Fibroblast of skin of left biceps (primary cell): Measurements from ENCODE around the gene TPD52L2.

Experiments
- DNase-seq, 2 experiments: peaks; one replicate each; pipeline ENCODE4 v3.0.0-alpha.2; 2013; ENCODE audit warnings: low read depth in 2 of 2

The TPD52L2 gene

DNA sequence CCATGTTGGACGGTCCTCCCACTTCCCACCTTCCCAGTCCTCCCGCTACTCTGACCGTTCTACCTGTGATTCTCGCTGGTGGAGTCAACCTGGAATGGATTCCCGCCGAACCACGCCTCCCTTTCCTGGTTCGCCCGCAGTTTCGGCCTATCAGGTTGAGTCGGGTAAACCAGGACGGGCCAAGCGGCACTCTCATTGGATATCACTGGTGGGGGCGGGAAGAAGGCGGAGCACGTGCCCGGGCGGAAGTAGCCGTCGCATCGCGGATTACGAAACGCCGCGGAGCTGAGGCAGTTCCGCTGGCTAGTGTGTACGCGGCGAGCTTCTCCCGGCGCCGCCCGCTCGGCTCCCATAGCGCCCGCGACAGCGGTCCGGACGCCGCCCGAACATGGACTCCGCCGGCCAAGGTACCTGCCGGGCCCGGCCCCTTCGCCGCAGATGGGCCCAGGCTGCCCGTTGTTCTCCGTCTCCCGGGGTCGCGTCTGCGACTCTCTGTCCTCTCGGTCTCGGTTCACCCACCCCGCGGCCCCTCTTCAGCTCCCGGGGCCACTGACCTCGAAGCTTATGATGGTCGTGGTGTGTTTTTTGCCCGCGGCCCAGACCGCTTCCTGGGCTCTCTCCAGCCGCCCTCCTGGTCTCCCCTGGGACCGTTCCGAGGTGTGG, at the start of gene TPD52L2:
TSS of gene TPD52L2 (plus strand) at position 293 of the 663 bp plus-strand sequence. CDS start at position 389, 96 bp downstream.
- DNase-seq: peak; percentile 90 to 91

DNA sequence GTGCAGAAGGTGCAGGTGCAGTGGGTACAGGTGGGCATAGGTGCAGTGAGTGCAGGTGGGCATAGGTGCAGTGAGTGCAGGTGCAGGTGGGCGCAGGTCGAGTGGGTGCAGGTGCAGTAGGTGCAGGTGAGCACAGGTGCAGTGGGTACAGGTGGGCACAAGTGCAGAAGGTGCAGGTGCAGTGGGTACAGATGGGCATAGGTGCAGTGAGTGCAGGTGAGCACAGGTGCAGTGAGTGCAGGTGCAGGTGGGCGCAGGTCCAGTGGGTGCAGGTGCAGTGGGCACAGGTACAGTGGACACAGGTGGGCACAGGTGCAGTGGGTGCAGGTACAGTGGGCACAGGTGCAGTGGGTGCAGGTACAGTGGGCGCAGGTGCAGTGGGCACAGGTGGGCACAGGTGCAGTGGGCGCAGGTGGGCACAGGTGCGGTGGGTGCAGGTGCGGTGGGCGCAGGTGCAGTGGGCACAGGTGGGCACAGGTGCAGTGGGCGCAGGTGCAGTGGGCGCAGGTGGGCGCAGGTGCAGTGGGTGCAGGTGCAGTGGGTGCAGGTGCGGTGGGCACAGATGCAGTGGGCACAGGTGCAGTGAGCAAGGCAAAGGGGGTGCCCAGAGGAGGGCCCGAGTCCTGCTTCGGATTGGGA, 49.3 kb upstream of the TPD52L2 start:
- DNase-seq: no peak

DNA sequence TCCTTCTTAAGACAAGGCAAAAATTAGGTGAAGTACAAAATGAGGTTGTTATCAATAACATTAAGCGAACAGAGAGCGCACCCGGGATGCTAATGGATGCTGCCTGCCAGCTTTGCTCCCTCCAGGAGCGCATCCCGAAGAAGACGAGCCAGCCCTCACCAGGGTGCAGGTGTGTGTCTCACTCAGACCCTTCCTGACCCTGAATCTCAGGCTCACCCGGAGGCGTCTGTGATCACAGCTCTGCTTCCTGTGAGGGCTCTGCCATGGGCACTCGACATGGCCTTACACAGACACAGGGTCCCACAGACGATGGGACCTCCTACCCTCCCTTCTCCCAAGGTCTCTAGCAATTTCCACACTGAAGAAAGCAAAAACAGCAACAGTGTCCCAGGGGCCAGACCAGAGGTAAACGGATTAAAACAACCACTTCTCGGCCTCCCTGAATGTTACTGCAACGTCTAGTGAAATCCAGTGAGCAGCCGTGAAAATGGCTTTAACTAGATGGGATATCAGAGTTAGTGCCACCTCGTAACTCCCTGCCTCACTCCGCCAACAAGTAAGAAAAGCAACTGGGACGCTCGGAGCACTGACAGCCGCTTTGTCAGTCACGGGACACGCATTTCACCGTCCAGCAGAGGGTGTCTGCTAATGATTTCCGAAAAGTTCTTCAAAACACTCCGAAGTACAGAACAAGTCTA, 45.7 kb upstream of the TPD52L2 start:
- no peak for DNase-seq

DNA sequence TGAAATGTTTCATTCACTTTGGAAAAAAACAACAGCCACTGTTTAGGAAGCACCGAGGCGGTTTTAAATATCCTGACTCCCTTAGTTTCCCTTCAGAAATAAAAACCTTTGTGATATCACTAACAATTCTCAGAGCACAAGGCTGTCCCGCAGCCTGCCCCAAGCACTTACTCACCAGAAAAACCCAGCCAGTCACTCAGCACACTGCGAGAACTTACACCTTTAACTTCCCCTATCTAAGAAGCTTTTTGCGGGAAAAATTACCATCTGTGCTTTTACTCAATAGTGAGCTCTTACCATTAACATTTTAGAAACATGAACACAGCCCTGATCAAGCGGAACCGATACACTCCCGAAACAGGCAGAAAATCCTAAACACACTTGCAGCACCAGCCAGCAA, 43.3 kb upstream of the TPD52L2 start:
- DNase-seq: no peak

DNA sequence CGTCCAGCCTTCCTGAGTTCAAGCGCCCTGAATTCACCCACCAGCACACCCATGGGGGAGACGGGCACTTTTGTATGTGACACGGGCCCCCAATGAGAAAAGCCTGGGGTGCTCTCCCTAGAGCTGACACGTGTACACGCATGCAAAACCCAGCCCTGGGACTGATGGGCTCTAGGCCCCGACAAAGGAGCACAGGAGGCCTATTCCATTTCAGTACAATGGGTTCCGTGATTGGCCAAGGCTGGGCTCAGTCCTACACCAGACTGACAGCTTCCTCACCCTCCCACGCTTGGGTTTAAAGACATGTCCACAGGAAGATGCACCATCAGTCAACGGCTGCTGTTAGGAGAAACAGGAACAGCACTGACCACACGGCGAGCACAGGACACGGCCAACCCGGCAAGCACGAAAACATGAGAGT, 42.8 kb upstream of the TPD52L2 start:
- no peak for DNase-seq

DNA sequence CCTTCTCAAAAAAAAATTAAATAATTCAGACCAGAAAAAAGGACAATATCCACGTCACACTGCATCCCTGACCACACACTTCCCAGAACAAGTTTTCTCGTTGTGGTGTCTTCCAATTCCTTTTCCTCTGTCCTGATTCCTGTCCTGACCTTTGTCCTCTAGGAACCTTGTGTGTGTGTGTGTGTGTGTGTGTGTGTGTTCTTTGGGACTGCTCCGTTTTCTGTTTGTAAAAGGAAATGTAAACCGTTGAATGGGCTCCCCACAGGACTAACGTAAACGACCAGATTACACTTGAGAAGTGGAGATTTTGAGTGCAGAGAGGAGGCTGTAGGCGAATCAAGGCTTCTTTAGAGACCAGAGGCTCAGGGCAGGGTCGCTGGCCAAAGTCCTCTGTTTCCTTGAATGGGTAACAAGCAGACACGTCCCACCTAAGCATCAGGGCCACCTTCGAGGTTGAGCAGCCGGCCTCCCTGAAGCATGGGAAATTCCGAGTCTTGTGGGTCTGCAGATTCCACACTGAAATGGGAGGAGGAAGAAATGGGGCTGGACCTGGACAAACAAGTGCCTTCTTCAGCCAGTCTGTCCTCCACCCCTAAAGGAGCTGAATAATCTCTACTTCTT, 41.3 kb upstream of the TPD52L2 start:
- DNase-seq: no peak

DNA sequence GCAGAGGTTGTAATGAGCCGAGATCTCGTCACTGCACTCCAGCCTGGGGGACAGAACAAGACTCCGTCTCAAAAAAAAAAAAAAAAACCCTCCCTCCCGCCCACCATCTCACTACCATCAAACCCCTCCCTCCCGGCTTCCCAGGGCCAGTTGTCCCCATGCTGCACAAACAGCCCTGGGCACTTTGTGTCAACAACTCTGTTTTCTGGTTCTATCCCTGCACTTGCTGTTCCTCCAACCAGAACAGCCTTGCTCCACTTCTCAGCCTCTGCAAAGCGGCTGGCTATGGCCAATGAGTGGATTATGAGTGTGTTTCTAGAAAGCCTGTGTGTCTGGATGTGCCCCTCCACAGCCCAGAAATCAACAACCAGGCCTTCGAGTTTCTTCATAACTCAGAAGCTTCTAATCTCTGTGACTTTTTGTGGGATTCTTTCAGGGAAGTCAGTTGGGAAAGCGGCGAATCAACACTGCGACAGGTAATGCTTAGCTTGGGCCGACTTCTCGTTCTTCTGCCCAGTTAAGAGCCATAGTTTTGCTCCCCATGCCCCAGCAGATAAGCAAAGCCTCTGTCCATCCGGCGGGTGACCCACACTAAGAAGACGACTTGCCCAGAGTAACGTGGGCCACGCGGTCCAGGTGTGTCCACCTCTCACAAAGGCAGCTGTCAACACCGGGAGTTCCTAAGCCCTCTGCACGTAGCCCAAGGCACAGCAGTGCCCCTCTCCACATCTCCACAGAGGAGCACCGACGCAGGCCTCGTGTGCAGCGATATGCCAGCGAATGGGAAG, 39.5 kb upstream of the TPD52L2 start:
- no peak for DNase-seq

DNA sequence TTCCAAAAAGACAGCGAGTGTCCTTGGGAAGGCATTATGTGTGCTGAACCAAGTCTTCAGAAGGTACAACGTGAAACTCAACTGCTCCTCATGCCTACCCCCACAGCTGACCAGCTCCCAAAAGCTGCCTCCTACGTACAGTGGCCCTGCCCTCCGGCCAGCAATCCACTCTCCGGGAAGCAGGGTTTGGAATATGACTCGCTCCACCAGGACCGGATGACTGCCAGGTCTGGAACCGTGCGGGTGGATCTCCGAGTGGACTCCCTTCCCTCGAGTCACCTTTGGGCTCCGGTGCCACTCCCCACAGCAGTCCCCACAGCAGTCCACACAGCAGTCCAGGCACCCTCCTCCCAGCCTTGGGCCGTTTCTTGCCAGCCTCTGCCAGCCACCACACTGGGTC, 38.3 kb upstream of the TPD52L2 start:
- DNase-seq: no peak

DNA sequence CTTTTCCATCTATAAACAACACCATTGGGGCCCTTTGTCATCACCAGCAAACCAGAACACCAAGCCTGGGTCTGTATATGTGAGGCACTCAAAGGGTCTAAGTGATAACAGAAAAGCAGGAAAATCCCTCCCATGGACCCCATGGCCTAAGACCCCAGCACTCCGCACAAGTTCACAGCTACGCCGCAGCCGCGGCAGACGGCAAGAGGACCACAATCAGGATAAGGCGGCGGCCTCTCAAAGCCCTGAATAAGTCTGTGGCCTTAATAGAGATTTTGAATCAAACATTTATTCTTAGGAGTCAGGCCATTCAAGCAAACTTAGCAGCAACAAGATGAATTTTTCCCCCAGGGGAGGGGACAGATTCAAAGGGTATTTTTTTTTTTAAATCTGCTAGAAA, 36.9 kb upstream of the TPD52L2 start:
- no peak for DNase-seq

DNA sequence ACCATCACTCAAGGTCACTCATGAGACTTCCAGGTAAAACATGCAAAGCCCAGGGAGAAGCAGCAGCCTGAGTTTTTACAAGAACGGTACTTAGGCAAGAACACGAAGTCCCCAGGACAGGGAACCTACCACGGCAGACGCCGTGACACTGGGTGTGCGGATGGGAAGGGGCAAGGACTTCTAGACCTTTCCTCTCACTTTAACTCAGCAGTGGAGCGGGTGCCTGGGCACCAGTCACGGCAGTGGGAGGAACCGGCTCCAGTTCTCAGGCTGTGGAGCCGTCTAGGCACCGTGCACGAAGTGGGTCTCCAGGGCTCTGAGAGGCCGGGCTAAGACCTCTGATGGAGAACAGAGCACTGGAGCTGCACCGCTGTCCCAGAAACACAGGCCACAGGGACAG, 36.5 kb upstream of the TPD52L2 start:
- no peak for DNase-seq

DNA sequence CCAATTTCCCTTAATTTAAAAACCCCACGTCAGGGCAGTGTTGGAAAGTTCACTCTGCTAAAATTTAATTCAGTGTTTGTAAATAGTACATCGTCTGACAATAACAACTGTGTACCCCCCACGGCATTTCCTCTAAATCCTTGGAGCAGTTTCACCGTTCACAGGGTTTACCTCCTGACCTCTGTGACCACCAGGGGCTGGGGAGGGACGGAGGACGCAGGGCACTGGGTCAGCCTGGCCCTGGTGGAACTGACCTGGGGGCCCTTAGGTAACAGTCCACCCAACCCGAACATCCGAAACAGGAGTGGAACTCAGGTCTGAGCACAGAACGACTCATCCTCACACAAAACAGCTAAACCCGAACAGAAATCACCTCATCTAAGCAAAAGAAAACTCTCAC, 36.1 kb upstream of the TPD52L2 start:
- no peak for DNase-seq

DNA sequence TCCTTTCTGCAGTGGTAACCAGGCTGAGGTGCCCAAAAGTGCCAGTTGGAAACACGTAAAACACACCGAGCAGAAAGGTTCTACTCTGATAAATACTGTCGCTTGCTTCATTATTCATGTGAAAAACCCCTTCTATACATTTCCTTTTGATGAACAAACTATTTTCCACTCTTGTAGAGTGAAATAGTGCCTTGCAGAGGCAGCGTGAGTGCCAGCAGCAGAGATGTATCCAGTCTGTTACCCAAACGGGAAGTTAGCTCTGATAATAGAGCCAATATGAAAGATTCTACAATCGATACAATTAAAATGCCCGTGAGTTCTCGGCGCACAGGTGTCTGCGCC, 35.5 kb upstream of the TPD52L2 start:
- no peak for DNase-seq

DNA sequence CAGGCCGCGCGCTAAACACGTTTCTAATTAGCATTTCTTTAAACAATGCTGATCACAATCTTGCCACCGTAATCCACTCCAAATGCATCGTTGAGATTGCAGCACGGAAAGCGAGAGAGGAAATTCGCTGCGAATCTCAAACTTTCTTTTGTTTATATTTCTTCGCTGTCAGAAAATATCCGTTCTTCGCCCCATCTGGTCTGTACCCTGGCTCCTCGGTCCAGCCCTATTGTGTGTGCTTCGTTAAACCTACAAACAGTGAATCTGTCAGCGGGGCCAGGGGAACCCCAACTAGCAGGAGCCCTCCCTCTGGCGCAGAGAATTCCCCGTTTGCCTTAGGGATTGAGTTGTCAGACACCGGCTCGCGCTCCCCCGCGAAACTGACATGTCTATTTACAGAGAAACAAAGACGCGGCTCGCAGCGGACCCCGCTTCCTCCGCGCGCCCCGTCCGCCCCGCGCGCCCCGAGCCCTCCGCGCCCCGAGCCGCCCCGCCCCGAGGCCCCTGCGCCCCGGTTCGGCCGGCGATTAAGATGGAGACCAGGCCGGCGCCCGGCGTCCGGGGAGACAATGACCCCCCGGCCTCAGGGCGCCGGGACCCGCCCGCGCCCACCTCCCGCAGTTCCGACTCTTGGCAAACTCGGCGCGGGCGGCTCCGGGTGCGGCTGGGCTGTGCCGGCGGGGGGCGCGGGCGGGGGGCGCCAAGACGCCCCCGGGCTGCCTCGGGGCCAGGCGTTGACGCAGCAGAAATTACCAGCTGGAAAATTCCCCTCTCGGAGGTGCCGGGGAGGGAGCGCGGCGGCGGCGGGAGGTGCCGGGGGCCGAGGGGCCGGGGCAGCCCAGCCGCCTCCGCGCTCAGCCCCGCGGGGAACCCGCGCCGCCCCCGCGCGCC, 34.9 kb upstream of the TPD52L2 start:
- no peak for DNase-seq

DNA sequence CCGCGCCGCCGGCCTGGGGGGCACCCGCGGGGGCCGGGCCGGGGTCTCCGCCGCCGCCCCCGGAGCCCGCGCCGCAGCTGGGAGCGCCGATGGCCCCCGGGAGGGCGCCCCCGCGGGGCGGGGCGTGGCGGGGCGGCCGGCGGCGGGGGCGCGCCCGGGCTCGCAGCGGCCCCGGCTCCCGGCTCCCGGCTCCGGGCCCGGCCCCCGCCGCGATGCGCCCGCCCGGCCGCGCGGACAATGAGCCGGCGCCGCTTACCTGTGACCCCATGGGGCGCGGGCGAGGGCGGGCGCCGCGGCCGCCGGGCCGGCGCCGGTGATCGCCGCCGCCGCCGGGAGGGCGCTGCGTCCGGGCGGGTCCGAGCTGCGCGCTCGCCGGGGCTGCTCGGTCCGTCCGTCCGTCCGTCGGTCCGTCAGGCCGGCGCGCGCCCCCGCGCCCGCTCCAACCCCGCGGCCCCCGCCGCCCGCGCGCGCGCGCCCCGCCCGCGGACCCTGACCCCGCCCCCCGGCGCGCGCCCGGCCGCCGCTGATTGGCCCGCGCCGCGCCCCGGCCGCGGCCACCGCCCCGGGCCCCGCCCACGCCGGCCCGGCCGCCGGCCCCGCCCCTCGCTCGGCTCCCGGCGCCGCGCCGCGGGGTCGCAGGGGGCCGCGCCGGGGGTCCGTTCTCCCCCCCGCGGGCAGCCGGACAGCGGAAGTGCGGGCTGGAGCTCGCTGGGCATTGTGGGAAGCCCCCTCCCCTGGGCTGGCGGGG, 34.1 kb upstream of the TPD52L2 start, which contains the start of gene ZBTB46:
TSS of gene ZBTB46 (minus strand) at position 424 of the 748 bp plus-strand sequence. CDS start 40,507 bp downstream, outside the sequence.
- DNase-seq: no peak

DNA sequence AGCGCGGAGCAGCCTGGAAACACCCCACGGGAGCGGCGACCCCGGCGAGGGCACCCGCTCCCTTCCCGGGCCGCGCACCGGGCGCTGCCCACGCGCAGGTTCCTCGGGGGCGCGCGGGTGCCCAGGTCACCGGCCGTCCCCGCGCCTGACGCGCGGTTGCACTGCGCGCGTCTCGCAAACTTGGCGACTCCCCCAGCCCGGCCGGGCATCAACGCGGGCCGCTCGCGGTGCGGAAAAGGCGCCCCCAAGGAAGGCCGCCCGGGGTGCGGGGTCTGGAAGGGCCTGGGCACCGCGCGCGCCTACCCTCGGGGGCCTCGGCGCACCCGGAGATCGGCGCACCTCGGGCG, 33.5 kb upstream of the TPD52L2 start:
- DNase-seq: no peak

DNA sequence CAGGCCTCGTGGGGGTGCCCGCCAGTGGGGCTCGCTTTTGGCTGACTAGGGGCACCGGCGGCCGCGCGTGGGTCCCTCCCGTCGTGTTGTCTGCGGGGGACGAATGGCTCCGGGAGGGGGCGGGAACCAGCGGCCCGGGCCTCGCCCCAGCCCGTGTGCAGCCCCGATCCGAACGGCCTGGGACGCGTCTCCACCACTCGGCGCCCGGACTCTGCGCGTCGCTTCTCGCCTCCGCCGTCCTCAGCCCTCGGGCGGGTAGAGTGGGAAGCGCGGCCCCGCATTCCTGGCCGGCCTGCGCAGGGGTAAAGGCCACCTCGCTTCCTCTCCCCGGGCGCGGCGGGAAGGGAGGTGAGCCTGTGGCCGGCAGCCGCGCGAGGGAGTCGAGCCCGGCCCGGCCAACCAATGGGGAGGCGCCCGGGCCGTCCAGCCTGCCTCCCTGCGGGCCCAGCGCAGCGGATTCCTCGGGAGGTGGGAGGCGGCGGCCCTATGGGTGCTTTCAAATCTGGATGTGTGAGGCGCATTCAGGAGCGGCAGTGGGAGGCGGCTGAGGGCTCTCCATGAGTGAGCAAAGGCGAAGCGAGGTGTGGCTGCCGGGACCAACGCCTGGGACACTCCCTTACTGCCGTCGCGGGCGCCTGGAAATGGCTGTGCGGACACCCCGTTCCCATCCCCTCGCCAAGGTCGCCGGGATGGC, 32.9 kb upstream of the TPD52L2 start:
- DNase-seq: no peak

DNA sequence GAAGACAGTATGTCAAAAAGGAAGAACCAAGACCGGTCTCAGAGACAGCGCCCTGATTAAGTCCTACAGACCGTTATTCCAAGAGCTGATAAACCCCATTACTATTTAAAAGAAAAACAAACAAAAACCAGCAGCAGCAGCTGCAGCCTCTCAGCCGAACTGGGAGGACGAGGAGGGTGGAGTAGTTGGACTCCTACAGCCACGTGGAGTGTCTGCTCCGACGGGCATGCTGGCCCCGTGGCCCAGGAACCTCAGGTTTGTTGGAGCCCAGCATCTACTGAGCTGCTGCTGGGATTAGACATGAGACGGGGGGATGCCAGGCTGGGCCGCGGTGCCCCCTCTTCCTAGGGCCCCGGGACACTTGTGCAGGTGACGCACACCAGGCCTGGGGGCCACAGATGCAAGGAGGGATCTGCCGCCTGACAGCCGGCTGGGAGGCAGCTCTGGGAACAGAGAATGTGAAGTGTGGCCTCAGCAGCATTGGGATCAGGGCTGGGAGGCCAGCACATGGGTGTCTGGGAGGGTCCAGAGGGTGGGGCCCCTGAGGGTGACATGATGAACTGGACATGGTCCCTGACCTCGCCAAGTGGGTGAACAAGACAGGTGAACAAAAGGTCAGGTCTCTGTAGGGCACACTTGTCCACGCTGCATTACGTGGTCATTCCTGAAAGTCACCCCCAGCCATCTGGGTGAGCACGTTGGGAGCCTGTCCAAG, 31.1 kb upstream of the TPD52L2 start:
- no peak for DNase-seq

DNA sequence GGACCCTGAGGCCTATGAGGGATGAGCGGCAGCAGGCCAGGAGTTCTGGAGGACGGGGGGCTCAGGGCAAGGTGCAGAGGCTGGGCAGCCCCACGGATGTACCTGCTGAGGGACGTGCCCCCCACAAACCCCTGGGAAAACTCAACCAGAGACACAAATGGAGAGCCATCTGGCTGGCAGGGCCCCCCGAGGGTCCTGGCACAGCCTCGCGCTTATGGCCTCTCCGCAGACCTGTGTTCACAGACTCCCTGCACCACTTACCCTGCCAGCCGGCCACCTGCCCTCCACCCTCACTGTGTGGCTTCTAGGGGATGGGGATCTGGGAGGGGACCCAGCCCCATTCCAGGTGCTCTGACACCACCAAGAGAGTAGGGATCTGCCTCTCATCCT, 30.6 kb upstream of the TPD52L2 start:
- DNase-seq: no peak
